GM19455 (cell line): ENCODE data around the gene TRMT2A.

Experiments used
- ATAC-seq: cut with Tn5 transposase; IDR thresholded peaks from one replicate; pipeline ENCODE4 v1.9.1; 2021; ENCODE audit not compliant: unreplicated experiment

The TRMT2A gene

GRCh38 chr22:20135806-20136602, 19.0 kb upstream of the TRMT2A start:
- no peak for ATAC-seq

DNA sequence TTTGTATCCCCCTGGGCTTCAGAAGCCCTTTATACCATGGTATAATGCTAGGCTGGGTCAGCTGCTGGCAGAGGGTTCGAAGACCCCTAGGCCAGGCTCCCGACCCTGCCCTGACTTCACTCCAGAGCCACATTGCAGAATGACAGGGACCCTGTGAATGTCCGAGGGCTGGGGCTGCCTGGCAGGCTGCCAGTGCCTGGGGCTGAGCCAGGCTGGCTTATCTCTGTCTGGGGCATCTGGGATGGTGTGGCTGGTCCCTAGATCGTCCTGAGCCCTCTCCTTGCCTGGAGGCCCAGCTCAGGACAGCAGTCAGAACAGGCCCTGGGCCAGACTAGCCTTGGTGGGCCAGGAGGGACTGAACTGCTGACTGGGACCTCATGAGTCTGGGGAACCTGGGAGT, 18.2 kb upstream of the TRMT2A start:
- ATAC-seq = no peak

GRCh38 chr22:20133930-20134549, 17.0 kb upstream of the TRMT2A start:
- no peak for ATAC-seq

GRCh38 chr22:20132686-20133246, 15.7 kb upstream of the TRMT2A start:
- ATAC-seq = no peak

- ATAC-seq = no peak
Measured at GRCh38 chr22:20131859-20132685, 15.0 kb upstream of the TRMT2A start.

- no peak for ATAC-seq
Measured at GRCh38 chr22:20131597-20131858, 14.5 kb upstream of the TRMT2A start, which contains the start of gene ZDHHC8. ZDHHC8 (plus strand) TSS chr22:20131804; CDS start chr22:20131948, 144 bp downstream.

GRCh38 chr22:20130731-20131596, 13.9 kb upstream of the TRMT2A start:
- ATAC-seq = no peak

DNA sequence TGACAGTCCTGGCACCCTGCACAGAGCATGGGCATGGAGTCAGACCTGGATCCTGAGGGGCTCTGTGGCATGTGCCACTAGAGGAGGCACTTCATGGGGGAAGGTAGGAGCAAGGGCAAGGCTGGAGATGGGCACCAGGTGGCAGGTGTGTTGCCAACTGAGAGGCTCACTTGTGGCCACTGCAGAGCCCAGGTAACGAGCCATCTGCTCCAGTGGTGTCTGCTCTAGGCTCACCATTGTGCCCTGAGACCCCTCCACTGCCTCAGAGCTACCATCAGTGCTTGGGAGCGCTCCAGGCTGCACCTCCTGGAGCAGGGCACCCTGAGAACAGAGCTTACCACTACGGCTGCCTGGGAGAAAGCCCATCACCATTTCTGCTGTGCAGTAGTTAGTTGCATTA, 13.3 kb upstream of the TRMT2A start:
- no peak for ATAC-seq

DNA sequence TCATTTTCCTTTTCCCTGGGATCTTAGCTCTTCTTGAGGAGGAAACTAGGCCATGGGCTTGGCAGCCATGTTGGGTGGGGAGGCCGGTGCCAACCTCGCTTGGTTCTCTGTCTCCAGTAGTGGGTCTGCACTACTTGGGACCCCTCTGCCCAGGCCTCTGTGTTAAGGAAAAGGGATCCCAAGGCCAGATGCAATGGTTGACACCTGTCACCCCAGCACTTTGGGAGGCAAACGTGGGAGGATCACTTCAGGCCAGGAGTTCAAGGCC, 12.7 kb upstream of the TRMT2A start:
- no peak for ATAC-seq

DNA sequence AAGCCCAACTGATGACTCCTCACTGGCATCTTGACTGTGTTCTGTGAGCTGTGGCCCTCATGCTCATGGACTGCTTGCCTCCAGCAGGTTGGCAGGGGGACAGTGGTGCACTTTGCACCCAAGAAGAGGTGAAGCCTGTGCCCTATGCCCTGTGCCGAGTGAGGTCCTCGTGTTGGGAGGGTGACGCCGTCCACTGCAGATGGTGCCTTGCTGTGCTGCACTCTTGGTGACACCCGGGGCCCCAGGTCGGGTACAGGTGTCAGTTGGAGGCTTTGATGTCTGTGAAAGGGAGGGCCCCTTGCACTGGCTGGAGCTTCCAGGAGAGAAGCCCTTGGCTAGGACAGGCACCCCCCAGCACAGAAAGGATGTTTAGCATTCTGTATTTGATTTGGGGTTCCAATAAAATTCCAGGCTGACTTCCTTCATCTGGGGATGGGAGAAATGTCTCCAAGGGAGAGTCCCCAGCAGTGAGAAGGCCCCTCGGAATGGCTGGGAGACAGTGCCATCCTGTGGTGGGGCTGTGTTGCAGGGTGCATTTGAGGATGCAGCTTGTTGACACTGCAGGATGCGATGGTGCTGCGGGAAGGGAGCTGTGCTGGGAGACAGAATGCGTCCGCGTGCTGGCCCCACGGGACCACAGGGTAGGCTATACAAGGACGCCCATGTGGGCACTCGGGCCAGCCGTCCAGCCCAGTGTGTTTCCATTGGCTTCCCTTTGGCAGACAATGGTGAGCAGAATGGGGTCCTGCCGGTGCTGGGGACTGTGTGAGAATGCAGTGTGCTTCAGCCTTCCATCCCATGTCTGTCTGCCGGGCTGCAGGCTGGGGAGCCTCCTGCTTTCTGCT, 12.1 kb upstream of the TRMT2A start:
- no peak for ATAC-seq

- ATAC-seq = no peak
Measured at GRCh38 chr22:20128619-20128901, 11.5 kb upstream of the TRMT2A start.

DNA sequence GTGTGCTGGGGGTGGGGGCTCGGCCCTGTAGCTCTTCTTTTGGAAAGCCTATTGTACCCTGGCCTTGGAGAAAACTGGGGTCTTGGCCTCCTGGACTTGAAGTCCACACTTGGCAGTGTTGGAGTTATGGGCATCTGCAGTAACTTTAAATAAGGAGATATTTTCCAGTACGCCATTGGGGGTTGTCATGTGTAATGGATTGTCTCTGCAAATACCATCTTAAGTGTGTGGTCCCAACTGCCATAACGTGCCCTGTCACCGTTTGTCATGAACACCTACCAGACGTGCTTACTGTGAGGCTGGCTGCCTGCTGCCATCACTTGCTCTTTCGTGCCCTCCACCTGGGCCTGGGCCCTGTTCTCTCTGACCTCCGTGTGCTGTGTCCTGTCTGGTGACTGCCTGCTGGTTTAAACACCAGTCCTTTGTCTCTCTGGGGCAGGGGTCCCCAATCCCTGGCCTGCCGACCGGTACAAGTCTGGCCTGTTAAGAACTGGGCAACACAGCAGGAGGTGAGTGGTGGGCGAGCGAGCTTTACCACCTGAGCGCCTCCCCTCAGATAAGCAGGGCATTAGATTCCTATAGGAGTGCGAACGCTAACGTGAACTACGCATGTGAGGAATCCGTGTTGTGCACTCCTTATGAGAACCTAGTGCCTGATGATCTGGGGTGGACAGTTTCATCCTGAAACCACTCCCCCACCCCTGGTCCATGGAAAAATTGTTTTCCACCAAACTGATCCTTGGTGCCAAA, 11.0 kb upstream of the TRMT2A start:
- ATAC-seq = no peak

DNA sequence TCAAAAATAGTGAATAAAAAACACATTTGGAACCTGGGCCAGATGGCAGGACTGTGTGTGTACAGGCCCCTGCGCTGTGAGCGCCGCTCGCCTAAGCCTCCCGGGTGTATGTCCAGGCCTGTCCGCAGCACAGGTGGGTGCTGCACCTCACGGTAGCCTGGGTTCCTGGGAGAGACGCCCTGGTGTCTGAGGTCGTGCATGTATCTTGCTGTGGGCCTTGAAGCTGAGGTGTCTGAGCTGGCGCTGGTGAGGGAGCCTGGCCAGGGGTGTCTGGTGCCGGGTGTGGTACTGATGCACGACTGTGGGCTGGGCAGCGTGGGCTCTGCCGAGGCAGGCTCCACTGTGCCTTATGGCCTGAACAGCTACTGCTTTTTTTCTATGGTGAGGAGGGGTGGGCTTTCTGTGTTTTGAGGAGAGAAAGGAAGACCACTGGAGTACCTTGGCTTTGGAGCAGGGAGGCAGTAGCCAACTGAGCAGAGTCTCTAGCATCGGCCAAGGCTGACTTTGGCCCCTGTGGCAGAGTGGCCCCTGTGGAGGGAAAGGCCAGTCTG, 10.4 kb upstream of the TRMT2A start:
- no peak for ATAC-seq

GRCh38 chr22:20126284-20127029, 9.4 kb upstream of the TRMT2A start:
- no peak for ATAC-seq

DNA sequence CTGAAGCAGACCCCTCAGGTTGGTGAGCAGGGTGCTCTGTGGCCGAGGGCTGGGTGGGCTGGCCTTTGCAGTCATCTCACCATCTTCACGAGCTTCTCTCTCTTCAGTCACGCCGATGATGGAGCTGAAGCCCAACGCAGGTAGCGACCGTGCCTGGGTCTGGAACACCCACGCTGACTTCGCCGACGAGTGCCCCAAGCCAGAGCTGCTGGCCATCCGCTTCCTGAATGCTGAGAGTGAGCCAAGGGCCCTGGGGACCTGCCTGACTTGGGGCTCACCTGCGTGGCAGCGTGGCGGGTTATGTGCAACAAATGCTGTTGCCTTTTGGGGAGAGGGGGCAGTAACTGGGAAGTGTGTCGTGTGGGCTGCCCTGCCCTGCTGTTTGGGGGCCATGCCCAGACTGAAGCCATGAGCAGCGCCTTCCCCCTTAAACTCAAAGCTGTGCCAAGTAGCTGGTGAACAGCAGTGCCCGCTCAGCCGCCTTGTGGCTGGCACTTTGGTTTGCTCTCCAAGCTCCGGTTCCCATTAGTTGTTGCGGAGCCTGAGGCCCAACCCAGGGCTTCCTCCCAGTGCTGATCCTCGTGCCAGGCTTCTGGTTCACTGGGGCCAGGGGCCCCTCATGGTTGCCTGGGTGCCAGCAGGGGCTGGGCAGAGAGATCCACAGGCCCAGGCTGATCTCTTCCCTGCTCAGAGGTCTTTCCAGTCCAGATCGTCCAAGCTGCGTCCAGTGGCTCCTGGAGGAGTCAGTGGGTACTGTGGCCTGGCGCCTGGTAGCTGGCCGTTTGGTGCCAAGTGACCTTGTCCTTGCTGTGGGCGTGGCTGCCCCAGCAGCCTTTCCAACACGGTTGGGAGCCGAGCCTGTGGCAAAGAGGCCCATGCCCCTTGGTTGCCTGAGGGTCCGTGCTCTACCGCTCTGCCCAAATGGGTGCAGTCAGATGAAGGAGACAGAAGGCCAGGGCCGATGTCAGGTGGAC, 8.5 kb upstream of the TRMT2A start:
- no peak for ATAC-seq

GRCh38 chr22:20124083-20124787, 7.2 kb upstream of the TRMT2A start:
- no peak for ATAC-seq
